ENCODE results near the gene MGMT.
A peak's percentile ranks its signal among the peaks of the same experiment; 100 is the strongest.

The MGMT gene

GRCh38 chr10:129659508-129660268 is 192.6 kb downstream of the MGMT start:
- DNase-seq = no peak

- no peak for DNase-seq
Measured at GRCh38 chr10:129660569-129660968, 193.5 kb downstream of the MGMT start.

GRCh38 chr10:129662426-129662825 is 195.4 kb downstream of the MGMT start:
- no peak for DNase-seq

GRCh38 chr10:129670124-129670523 is 203.1 kb downstream of the MGMT start:
- no peak for DNase-seq

- no peak for DNase-seq
Measured at GRCh38 chr10:129673292-129673691, 206.3 kb downstream of the MGMT start.

GRCh38 chr10:129675027-129675769 is 208.2 kb downstream of the MGMT start:
- DNase-seq = no peak

- no peak for DNase-seq
Measured at GRCh38 chr10:129676014-129676413, 209.0 kb downstream of the MGMT start.

GRCh38 chr10:129677377-129677927 is 210.4 kb downstream of the MGMT start:
- no peak for DNase-seq

GRCh38 chr10:129678186-129678585 is 211.1 kb downstream of the MGMT start:
- DNase-seq = peak; percentile 6

GRCh38 chr10:129679207-129679606 is 212.2 kb downstream of the MGMT start:
- no peak for DNase-seq

- no peak for DNase-seq
Measured at GRCh38 chr10:129680661-129681344, 213.8 kb downstream of the MGMT start.

- no peak for DNase-seq
Measured at GRCh38 chr10:129681856-129682255, 214.8 kb downstream of the MGMT start.

- no peak for DNase-seq
Measured at GRCh38 chr10:129683519-129683918, 216.5 kb downstream of the MGMT start.

- no peak for DNase-seq
Measured at GRCh38 chr10:129683920-129684319, 216.9 kb downstream of the MGMT start.

GRCh38 chr10:129685271-129685670 is 218.2 kb downstream of the MGMT start:
- DNase-seq = no peak

GRCh38 chr10:129689671-129690071 is 222.6 kb downstream of the MGMT start:
- no peak for DNase-seq

GRCh38 chr10:129690248-129691070 is 223.4 kb downstream of the MGMT start:
- no peak for DNase-seq

- DNase-seq = no peak
Measured at GRCh38 chr10:129692695-129693094, 225.7 kb downstream of the MGMT start.

GRCh38 chr10:129693382-129693781 is 226.3 kb downstream of the MGMT start:
- DNase-seq = no peak

- no peak for DNase-seq
Measured at GRCh38 chr10:129694184-129694583, 227.1 kb downstream of the MGMT start.

- DNase-seq = no peak
Measured at GRCh38 chr10:129694691-129695243, 227.7 kb downstream of the MGMT start.

GRCh38 chr10:129695671-129696070 is 228.6 kb downstream of the MGMT start:
- DNase-seq = no peak
